DMS79 treated with DMSO at 0.1 percent for 48 hours (cell line): ENCODE results near the gene KAT7.
"Not testable (repeated sequence)": the region's sequence is repeated elsewhere in the genome, so short reads cannot be mapped to it uniquely, and the experiment has no call there.

ENCODE experiments used
- DNase-seq: peaks from one replicate; lab custom pipeline; 2025; lab: John Stamatoyannopoulos, UW

Gene KAT7

GRCh38 chr17:49788478-49789242 is at the start of gene KAT7:
Gene KAT7, plus strand, starts transcription at chr17:49788681. Its CDS starts 154 bp downstream, at chr17:49788835.
- DNase-seq: peak; percentile 99

- DNase-seq: peak; percentile 84
Measured at GRCh38 chr17:49739641-49740271, 48.7 kb upstream of the KAT7 start.

- DNase-seq: no peak
Measured at GRCh38 chr17:49741009-49741691, 47.3 kb upstream of the KAT7 start.

GRCh38 chr17:49741692-49742076 is 46.8 kb upstream of the KAT7 start:
- no peak for DNase-seq

GRCh38 chr17:49742166-49742638 is 46.3 kb upstream of the KAT7 start:
- DNase-seq: no peak

- no peak for DNase-seq
Measured at GRCh38 chr17:49745175-49746139, 43.0 kb upstream of the KAT7 start.

- DNase-seq: no peak
Measured at GRCh38 chr17:49746791-49747490, 41.5 kb upstream of the KAT7 start.

GRCh38 chr17:49747632-49748031 is 40.8 kb upstream of the KAT7 start:
- DNase-seq: no peak

- no peak for DNase-seq
Measured at GRCh38 chr17:49748223-49748622, 40.3 kb upstream of the KAT7 start.

GRCh38 chr17:49748791-49749190 is 39.7 kb upstream of the KAT7 start:
- no peak for DNase-seq

GRCh38 chr17:49749730-49750129 is 38.8 kb upstream of the KAT7 start:
- DNase-seq: no peak

- no peak for DNase-seq
Measured at GRCh38 chr17:49752508-49752907, 36.0 kb upstream of the KAT7 start.

- no peak for DNase-seq
Measured at GRCh38 chr17:49753959-49754391, 34.5 kb upstream of the KAT7 start.

- DNase-seq: peak; percentile 88
Measured at GRCh38 chr17:49755663-49756283, 32.7 kb upstream of the KAT7 start.

GRCh38 chr17:49756323-49757150 is 31.9 kb upstream of the KAT7 start:
- no peak for DNase-seq

GRCh38 chr17:49757151-49757777 is 31.2 kb upstream of the KAT7 start:
- DNase-seq: no peak

GRCh38 chr17:49758464-49759010 is 29.9 kb upstream of the KAT7 start:
- not testable (repeated sequence) for DNase-seq

GRCh38 chr17:49759203-49759602 is 29.3 kb upstream of the KAT7 start:
- DNase-seq: no peak

GRCh38 chr17:49760296-49760695 is 28.2 kb upstream of the KAT7 start:
- no peak for DNase-seq
